Ovary (tissue), 10 donors: Measurements from ENCODE around the gene PER3. TPM values are rescaled to one million over a fixed set of nuclear protein-coding genes. Genes with fewer than 3 reads are reported as not detected.

Experiments used
- DNase-seq, 5 donors: peaks; one replicate each; pipeline ENCODE4 v3.0.0-alpha.2; 2019 to 2020
- H3K27ac ChIP-seq, 2 donors: fragments of 200-600 bp; one replicate each; pipeline versions ENCODE4 v1.5.1 to v1.8.0; 2019 to 2022
- H3K27me3 ChIP-seq: fragments of 200-600 bp; one replicate; pipeline ENCODE4 v1.8.0; 2022
- H3K36me3 ChIP-seq: fragments of 200-600 bp; sonication (generic); one replicate; pipeline ENCODE4 v1.5.1; 2019
- H3K4me1 ChIP-seq: one replicate; pipeline ENCODE4 v1.8.1; 2013; ENCODE audit warnings: mild to moderate bottlenecking, moderate library complexity; ENCODE audit not compliant: insufficient read depth
- H3K4me3 ChIP-seq: fragments of 200-600 bp; sonication (generic); one replicate; pipeline ENCODE4 v1.5.1; 2017
- H3K9me3 ChIP-seq, 2 donors: fragments of 200-600 bp in 1 of 2; sonication (generic) in 1 of 2; one replicate each; pipeline versions ENCODE4 v1.5.1 to v1.8.1; 2013 to 2019; ENCODE audit warnings: mild to moderate bottlenecking in 1 of 2, moderate library complexity in 1 of 2
- EP300 ChIP-seq: sonication (generic); formaldehyde crosslinking; IDR thresholded peaks from one replicate; pipeline ENCODE4 v1.6.1; 2017; ENCODE audit warnings: antibody characterized with exemption
- POLR2A ChIP-seq: fragments of 450-650 bp; IDR thresholded peaks from one replicate; pipeline ENCODE4 v1.6.1; 2017; ENCODE audit warnings: antibody characterized with exemption, mild to moderate bottlenecking, moderate library complexity
- WGBS, 3 donors: extraction: QIAGEN DNeasy Blood & Tissue Kit in 1 of 3; methylation state at CpG; one replicate each; pipeline versions ENCODE4 v1.1.5 to v1.1.7; 2013 to 2017; 5-methylcytosine and 5-hydroxymethylcytosine counted together
- intact Hi-C, 4 donors: fragments of 100-400 bp; cut with DNase I; formaldehyde crosslinking; loops; one replicate each; pipeline versions ENCODE4 v1.11.0 to v1.15.1; 2022 to 2023
- long read RNA-seq, 3 donors: library from polyadenylated mRNA in 2 of 3; unstranded in 2 of 3; transcript quantifications; one replicate each; pipeline ENCODE4 v2.0.0 and lab custom pipeline, GENCODE V29; 2021 to 2026
- polyA plus RNA-seq, 2 donors: library from polyadenylated mRNA; stranded (reverse); fragments of 200-250 nt in 1 of 2; fragments of 350-450 nt in 1 of 2; fragmentation: Illumina TruSeq in 1 of 2; extraction: RNeasy Lipid Tissue Mini Kit (QIAGEN cat#74804) in 1 of 2; gene quantifications; one replicate each; pipeline ENCODE4 v1.2.3, GENCODE V29; 2013 to 2014
- total RNA-seq, 7 donors: library from RNA; depleted of rRNA in 2 of 7; stranded (reverse); fragments of >200 nt in 2 of 7; fragmentation: NEBNext Ultra II Directional in 3 of 7; extraction: Animal tissue kit (Norgen Biotek cat#: 25700) in 3 of 7; gene quantifications; one replicate each; pipeline versions ENCODE4 v1.1.0 to v1.2.4, GENCODE V29; 2016 to 2023
- TF ChIP-seq, protein P1 (sequence below), 3 donors: fragments of 450-650 bp in 2 of 3; fragments of 200-600 bp in 1 of 3; IDR thresholded peaks; one replicate each; pipeline versions ENCODE4 v1.5.1 to v1.8.0; 2016 to 2022; ENCODE audit warnings: antibody characterized with exemption in 3 of 3, mild to moderate bottlenecking in 1 of 3
- donor health status: DM: no; HTN: no; CAD: no; lungs with moderate emphysema.
- donor health status: DM: no; HTN: no; CAD: no.
- donor health status: Bipolar disorder and iron deficiency.
- donor health status: DM: yes; HTN: yes; CAD: no.
- donor health status: DM: no; HTN: no; CAD: no.
- donor health status: DM: yes; HTN: yes; CAD: no.

Gene PER3
- total RNA-seq = 10 to 100 TPM; 11.9 to 49.8 (median 32.6) TPM
- 10 to 100 TPM; 17.7 to 18.1 TPM for polyA plus RNA-seq
- long read RNA-seq, donor 1, partial matches to known transcripts = 2 of 18 reads
- long read RNA-seq, donor 1, other reads (novel, unspliced or antisense) = 16 of 18 reads
- long read RNA-seq, donor 2 = 0 reads
- long read RNA-seq, donor 3, partial matches to known transcripts = 4 of 20 reads
- long read RNA-seq, donor 3, other reads (novel, unspliced or antisense) = 16 of 20 reads

DNA sequence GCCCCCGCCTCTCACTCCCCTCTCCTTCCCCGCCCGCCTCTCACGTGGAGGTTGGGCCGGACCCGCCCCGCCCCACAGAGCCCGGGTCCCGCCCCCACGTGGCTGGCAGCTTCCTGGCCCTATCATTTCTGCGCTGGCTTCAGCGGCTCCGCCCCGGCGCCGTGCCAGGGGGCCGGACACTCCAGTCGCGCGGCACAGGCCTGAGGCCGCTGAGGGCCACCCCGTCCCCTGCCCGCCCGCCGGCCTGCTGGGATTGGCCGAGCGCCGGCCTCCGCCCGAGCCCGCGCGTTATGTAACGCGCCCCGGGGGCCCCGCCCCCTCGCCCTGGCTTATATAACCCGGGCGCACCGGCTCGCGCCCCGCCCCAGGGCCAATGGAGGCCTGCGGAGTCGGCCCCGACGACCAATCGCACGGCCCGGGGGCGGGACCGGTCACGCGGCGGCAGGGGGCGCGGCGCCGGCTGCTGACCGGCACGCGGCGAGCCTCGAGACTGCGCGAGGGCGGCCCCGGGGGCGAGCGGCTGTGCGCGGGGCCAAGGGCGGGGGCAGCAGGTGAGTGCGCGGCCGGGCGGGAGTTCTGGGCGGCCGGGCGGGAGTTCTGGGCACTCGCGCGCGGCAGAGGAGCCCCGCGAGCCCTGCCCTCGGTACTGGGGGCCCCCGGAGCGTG, at the start of gene PER3:
Gene PER3 (plus strand): TSS at position 466 of the 666 bp plus-strand sequence. CDS start 587 bp downstream, outside the sequence.
- H3K9me3 ChIP-seq = no peaks in the 10 kb centered on the region
- 1 to 2% methylated on average over 26 to 90 of the region's 90 CpGs; no CpG with 5 or more reads in 1 of the 3 donors for WGBS, 3 donors
- DNase-seq = peak; percentile 97 to 99 (median 98)
- peaks cover 7% of the 10 kb centered on the region for H3K4me1 ChIP-seq
- H3K36me3 ChIP-seq = no peaks in the 10 kb centered on the region
- no peaks in the 10 kb centered on the region for H3K27me3 ChIP-seq
- intact Hi-C loops = no loop called here
- H3K4me3 ChIP-seq = peak within 1 kb of the TSS; percentile 62
- H3K27ac ChIP-seq = peak within 1 kb of the TSS; percentile 98 to 99
- TF ChIP-seq, protein P1, sequence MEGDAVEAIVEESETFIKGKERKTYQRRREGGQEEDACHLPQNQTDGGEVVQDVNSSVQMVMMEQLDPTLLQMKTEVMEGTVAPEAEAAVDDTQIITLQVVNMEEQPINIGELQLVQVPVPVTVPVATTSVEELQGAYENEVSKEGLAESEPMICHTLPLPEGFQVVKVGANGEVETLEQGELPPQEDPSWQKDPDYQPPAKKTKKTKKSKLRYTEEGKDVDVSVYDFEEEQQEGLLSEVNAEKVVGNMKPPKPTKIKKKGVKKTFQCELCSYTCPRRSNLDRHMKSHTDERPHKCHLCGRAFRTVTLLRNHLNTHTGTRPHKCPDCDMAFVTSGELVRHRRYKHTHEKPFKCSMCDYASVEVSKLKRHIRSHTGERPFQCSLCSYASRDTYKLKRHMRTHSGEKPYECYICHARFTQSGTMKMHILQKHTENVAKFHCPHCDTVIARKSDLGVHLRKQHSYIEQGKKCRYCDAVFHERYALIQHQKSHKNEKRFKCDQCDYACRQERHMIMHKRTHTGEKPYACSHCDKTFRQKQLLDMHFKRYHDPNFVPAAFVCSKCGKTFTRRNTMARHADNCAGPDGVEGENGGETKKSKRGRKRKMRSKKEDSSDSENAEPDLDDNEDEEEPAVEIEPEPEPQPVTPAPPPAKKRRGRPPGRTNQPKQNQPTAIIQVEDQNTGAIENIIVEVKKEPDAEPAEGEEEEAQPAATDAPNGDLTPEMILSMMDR (IDR thresholded peaks at IDR 0.05) = peak in 1 of 3 donors; percentile 4
- TF ChIP-seq EP300 = no peak
- TF ChIP-seq POLR2A = peak; percentile 58

DNA sequence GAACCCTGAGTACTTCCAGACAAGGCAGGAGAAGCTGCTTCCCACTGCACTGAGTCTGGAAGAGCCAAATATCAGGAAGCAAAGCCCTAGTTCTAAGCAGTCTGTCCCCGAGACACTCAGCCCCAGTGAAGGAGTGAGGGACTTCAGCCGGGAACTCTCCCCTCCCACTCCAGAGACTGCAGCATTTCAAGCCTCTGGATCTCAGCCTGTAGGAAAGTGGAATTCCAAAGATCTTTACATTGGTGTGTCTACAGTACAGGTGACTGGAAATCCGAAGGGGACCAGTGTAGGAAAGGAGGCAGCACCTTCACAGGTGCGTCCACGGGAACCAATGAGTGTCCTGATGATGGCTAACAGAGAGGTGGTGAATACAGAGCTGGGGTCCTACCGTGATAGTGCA, 46.0 kb upstream of the PER3 start:
- WGBS, 3 donors = 93 to 98% (median 96%) methylated on average over 6 of the region's 6 CpGs
- intact Hi-C loops = no loop called here
- TF ChIP-seq EP300 (no peak), POLR2A (no peak)
- TF ChIP-seq, protein P1 (IDR thresholded peaks at IDR 0.05) = no peak
- Histone ChIP-seq H3K27ac (no peak overlapping the region), H3K36me3 (no peaks in the 10 kb centered on the region), H3K27me3 (no peaks in the 10 kb centered on the region), H3K4me1 (no peaks in the 10 kb centered on the region), H3K4me3 (no peak overlapping the region), H3K9me3 (no peaks in the 10 kb centered on the region)
- no peak for DNase-seq

DNA sequence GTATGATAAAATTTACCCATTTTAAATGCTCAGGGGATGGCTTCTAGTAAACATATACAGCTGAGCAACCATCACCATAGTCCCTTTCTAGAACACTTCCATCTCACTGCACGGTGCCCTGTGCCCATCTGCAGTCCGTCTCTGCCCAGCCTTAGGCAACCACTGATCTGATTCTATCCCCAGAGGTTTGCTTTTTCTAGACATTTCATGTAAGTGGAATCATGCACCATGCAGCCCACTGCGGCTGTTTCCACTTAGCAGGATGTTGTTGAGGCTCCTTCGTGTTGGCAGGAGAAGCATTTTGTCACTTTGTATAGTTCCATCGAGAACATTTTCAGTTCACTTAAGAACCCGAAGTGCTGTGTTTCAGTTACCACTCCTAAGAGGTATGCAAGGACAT, 40.7 kb upstream of the PER3 start:
- no peak for DNase-seq
- Histone ChIP-seq H3K27me3 (no peaks in the 10 kb centered on the region), H3K27ac (no peak overlapping the region), H3K36me3 (no peaks in the 10 kb centered on the region), H3K4me1 (no peaks in the 10 kb centered on the region), H3K9me3 (no peaks in the 10 kb centered on the region), H3K4me3 (no peak overlapping the region)
- 88 to 95% (median 91%) methylated on average over 6 of the region's 6 CpGs for WGBS, 3 donors
- TF ChIP-seq EP300 (no peak), POLR2A (no peak)
- TF ChIP-seq, protein P1 (IDR thresholded peaks at IDR 0.05) = no peak
- intact Hi-C loops = no loop called here

DNA sequence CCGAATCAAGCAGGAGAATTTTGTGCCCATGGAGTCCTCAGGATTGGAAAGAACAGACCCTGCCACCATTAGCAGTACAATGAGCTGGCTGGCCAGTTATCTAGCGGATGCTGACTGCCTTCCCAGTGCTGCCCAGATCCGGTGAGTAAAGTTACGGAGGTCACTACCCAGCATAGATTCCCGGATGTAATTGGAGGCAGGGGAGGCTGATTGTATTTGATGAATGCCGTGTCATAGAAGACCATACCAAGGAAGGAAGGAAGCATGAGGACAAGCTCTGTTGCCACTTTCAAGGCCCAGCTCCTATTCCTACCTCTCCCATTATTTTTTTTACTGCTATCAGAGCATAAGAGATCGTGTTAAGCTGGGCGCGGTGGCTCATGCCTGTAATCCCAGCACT, 39.2 kb upstream of the PER3 start:
- no peaks in the 10 kb centered on the region for H3K9me3 ChIP-seq
- H3K4me1 ChIP-seq = no peaks in the 10 kb centered on the region
- no peaks in the 10 kb centered on the region for H3K36me3 ChIP-seq
- TF ChIP-seq EP300 (no peak), POLR2A (no peak)
- TF ChIP-seq, protein P1 (IDR thresholded peaks at IDR 0.05) = no peak
- intact Hi-C loops = no loop called here
- H3K4me3 ChIP-seq = no peak overlapping the region
- H3K27ac ChIP-seq = no peak overlapping the region
- DNase-seq = no peak
- 89 to 91% (median 90%) methylated on average over 9 of the region's 9 CpGs for WGBS, 3 donors
- no peaks in the 10 kb centered on the region for H3K27me3 ChIP-seq
